GM12801 (cell line): ENCODE results near the gene RBM45.

Experiments
- TF ChIP-seq, protein P1 (sequence below): IDR thresholded peaks from one replicate; pipeline ENCODE4 v1.5.1; 2011; ENCODE audit warnings: control low read depth; ENCODE audit not compliant: insufficient read length; ENCODE audit errors: extremely low read depth

RBM45 gene

DNA sequence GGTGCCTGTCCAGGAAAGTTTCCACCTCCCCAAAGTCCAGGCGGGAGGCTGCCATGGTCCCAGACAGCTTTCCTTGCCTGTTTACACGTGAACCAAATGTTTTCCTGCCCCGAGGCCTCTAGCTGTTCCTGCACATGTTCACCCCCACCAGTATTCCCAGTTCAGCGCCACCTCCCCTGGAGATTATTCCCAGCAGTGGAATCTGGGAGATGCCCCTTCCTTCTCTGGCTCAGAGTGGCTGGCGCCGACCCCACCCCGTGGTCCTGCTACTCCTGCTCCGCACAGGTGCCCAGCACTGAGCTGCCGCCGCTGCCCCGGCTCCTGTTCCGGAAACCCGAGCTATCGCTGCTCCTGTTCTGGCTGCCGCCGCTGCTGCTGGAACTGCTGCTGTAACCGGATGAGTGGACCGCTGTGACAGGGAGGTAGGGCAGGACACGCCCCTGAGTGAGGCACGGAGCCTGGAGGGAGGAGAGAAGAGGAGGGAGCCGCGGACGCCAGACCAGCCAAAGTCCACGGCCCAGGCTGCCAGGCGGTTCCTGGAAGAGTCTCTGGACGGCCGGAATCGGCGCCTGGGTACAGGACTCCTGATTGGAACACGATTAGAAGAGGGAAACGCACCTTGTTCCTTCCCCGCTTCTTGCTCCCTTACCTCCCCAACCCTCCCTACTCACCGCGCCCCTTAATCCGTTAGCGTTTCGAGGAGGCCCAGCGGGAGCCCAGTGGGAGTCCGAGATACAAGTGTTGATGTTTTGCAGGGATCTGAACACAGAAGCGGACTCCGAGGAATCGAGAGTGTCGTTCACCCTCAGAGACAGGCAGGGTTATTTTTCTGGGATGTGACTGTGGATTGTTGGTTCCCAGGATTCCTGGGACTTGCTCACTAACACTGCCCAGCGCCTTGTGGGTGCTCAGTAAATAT is 39.6 kb upstream of the RBM45 start, which contains the start of gene PDE11A:
Gene PDE11A (minus strand): TSS at position 395 of the 919 bp plus-strand sequence. CDS start 340 bp downstream, at position 55.
- TF ChIP-seq, protein P1, sequence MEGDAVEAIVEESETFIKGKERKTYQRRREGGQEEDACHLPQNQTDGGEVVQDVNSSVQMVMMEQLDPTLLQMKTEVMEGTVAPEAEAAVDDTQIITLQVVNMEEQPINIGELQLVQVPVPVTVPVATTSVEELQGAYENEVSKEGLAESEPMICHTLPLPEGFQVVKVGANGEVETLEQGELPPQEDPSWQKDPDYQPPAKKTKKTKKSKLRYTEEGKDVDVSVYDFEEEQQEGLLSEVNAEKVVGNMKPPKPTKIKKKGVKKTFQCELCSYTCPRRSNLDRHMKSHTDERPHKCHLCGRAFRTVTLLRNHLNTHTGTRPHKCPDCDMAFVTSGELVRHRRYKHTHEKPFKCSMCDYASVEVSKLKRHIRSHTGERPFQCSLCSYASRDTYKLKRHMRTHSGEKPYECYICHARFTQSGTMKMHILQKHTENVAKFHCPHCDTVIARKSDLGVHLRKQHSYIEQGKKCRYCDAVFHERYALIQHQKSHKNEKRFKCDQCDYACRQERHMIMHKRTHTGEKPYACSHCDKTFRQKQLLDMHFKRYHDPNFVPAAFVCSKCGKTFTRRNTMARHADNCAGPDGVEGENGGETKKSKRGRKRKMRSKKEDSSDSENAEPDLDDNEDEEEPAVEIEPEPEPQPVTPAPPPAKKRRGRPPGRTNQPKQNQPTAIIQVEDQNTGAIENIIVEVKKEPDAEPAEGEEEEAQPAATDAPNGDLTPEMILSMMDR: no peak

DNA sequence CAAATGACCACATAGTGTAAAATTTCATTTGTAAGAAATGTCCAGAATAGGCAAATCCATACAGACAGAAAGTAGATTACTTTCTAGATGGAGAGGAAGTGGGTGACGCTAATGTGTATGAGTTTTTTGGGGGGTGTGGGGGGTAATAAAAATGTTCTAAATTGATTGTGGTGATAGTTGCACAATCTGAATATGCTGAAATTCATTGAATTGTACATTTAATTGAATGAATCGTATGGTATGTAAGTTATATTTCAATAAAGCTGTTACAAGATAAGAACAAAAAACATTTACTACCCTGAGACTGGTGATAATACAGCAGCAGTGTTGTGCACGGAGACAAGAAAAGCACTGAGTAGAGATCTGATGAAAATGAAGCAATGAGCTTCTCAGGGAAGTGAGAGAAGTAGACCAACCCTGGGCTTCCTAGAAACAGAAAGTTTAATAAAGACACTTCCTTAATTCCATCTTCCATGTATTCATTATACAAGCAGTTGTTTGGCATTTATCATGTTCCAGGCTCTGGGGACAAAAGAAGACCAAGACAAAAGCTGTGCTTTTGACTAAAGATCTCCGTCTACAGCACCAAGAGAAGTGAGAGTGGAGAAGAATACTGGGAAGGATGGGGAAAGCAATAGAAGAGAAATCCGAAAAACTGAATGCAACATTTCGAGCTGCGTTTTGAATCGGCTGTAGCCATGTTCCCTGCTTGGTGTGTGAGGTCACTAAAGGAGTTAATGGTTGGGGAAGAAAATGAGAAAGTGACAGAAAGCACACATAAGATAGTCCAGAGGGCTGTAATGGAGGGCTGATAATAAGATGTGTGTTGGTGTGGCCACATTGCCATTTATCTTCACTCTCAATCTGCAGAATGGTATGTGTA is 37.9 kb upstream of the RBM45 start:
- TF ChIP-seq, protein P1: no peak

DNA sequence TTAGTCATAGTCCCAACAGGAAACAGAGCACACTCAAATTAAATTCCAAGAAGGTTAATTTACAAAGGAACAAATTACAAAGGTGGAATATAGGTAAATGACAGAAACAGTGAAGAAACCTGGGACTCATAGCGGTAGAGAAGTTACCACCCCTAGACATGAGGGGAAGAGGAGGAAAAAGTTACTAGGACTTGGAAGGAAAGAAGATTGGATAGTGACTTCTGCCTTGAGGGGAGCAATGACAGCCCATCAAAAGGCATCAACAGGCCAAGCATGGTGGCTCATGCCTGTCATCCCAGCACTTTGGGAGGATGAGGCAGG is 37.3 kb upstream of the RBM45 start:
- TF ChIP-seq, protein P1: no peak

DNA sequence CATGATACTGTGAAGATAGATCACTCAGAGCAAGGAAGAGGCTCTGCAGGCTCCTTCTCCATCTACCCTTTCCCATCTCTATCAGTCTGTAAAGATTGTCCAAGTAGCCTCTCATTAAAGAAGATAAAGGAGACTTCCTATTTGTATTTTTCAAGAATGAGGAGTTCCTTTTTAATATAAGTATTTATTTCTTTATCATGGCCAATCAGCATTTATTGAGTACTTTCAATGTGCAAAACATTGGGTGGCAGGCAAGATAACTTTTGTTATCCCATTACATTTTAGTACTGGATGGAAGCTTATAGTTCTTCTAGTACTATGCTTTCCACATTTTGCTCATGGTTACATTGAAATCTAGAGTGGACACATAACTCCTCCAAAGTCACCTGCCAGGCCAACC is 36.1 kb upstream of the RBM45 start:
- TF ChIP-seq, protein P1: no peak

DNA sequence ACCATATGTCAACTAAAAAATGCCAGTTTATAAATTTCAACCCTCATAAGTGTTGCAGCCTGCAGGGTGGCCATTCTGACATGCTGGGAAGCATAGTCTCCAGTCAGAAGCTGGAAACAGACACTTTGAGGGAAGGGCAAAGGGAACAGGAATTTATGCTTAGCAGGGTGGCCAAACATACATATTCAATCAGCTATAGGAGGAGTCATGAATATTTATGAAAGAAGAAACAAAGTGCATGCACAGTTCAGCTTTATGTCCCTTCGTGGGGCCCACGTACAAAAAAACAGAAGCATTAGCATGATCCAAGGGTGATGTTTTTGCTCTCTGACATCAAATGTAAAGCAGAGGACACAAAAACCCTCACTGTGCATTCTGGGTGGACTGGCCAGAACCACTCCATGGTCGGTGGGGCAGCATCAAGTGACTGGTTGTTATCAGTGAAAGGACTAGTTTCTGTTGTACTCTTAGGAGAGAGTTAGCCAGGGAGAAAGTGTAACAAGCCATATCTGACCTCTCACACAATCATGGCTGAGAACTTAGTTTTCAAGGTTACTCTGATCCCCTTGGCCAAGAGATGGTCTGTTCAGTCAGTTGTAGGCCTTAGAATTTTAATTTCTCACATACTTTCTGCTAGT is 29.7 kb upstream of the RBM45 start:
- TF ChIP-seq, protein P1: no peak

DNA sequence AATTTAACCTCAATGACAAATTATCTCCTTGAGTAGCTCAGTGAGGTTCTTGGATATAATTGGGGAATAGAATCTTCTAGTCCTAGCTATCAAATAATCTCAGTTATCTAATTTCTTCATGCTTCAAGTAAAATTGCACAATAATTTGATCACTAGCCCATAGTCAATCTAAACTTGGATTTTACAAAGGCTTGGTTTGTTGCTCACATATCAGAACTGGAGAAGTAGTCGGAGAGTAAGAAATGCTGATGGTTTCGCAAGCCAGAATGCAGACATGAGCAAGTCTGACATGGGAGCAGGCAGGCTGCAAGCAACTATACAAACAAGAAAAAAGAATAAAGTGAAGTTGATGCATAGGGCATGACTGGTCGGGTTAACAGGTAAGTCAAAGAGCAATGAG is 28.0 kb upstream of the RBM45 start:
- TF ChIP-seq, protein P1: no peak

DNA sequence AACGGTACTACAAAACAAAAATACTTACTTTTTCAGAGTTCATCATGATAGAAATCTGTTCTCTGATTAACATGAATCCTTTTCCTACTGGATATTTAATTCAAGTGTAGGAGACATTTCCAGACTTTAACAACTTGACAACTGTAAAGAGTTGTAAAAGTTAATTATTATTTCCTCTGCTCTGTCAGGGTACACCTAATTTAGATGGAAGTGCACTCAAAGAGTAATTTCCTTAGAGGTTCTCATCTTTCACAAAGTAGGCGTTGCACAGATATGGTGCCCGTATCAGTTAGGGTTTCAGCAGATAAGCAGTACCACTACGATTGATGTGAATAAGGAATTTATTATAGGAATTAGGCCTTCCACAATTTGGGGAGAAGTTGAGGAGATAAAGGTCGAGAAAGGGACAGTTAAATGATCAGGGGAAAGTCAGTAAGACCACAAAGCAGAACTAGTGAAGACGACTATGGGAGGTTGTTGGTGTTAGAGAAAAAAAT is 23.4 kb upstream of the RBM45 start:
- TF ChIP-seq, protein P1: no peak
